Cardiac ventricle fibroblast (primary cell): ENCODE measurements around the gene KRTAP12-2. TPM values are rescaled to one million over a fixed set of nuclear protein-coding genes. Genes with fewer than 3 reads are reported as not detected.

Source experiments
- total RNA-seq: library from RNA; depleted of rRNA; stranded (reverse); fragments of >200 nt; gene quantifications from 2 replicates; pipeline ENCODE4 v1.2.3, GENCODE V29; 2015

Gene KRTAP12-2
- total RNA-seq, result not detected in 2 replicates

GRCh38 chr21:44666401-44667320 is at the start of gene KRTAP12-2:
Gene KRTAP12-2 (minus strand): TSS chr21:44666927. CDS start chr21:44666886, 41 bp downstream.

DNA sequence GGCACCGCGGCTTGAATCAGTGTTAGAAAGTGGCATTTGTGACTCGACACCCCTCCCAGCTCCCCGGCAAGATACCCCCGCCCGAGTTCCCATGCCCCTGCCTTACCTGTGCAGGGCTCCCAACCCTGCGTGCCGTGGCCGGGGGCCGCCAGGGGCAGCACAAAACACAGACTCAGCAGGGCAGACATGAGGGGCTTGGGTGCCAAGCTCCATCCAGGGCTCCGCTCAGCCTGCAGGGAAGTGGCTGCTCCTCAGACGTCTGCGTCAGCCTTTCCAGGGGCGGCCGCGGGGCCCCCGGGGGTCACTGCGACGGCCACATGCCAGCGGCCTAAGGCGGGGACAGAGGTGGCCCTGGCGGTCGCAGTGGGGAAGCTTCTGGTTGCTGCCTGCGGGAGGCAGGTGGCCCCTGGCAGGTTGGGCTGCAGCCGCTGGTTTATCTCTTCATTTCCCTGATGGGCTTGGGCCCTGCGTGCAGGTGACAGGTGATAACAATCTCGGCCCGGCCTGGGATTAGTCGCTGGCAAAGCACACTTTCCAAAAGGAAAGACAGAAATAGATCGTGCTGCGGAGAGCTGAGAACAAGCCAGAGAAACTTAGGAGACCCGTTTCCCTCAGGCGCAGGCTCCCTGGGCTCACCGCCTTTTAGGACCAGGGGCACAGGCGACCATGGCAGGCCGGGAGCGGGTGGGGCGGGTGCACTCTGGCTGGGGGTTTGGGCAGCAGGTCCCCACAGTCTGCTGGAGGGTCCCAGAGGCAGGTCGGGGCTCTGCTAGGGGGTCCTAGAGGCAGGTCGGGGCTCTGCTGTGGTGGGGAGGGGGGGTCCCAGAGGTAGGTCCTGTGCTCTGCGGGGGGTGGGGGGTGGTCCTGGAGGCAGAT is 44.8 kb upstream of the KRTAP12-2 start, which contains the start of gene TSPEAR:
Gene TSPEAR (minus strand): TSS at position 246 of the 876 bp plus-strand sequence. CDS start 58 bp downstream, at position 188.

GRCh38 chr21:44697172-44697810 is 30.6 kb upstream of the KRTAP12-2 start, which contains the start of gene KRTAP10-12:
Gene KRTAP10-12 (plus strand): TSS chr21:44697172. CDS start chr21:44697202, 30 bp downstream.

GRCh38 chr21:44681861-44682579 is 15.3 kb upstream of the KRTAP12-2 start, which contains the start of gene KRTAP12-1:
Gene KRTAP12-1 (minus strand): TSS chr21:44682163. CDS start chr21:44682123, 40 bp downstream.

DNA sequence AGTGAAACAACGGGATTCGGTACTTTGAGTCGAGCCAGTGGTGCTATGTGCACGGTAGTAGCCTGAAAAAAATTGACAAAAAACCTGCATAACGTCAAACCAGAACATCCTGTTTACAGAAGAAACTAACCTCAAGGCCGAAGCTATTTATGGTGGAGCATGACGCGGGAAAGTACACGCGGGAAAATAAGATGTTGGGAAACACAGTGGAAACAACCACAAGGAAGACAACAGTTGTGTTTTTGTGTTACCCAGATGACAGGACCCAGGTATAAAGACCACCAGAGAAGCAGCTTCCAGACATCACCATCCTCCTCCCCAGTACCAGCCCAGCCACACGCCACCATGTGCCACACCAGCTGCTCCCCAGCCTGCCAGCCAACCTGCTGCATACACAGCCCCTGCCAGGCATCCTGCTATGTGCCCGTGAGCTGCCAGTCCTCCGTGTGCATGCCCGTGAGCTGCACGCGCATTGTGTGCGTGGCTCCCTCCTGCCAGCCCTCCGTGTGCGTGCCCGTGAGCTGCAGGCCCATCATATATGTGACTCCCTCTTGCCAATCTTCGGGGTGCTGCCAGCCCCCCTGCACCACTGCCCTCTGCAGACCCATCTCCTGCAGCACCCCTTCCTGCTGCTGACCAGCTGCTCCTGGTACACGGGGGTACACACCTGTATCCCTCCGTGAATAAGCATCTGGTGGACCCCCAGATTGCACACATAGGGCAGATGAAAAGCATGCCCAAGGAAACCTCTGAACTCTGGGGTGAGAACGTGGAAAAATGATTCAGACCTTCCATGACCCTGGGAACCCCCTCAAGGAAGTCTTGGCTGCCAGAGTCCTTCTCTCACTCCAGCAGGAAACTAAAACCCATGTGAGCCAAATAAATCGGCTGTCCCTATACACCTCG is 8.8 kb downstream of the KRTAP12-2 start, which contains the start of gene KRTAP12-3:
Gene KRTAP12-3 (plus strand): TSS at position 298 of the 906 bp plus-strand sequence. CDS start 48 bp downstream, at position 346.

GRCh38 chr21:44654576-44655175 is 12.1 kb downstream of the KRTAP12-2 start, which contains the start of gene KRTAP12-4:
Gene KRTAP12-4 (minus strand): TSS chr21:44654659. CDS start chr21:44654614, 45 bp downstream.

DNA sequence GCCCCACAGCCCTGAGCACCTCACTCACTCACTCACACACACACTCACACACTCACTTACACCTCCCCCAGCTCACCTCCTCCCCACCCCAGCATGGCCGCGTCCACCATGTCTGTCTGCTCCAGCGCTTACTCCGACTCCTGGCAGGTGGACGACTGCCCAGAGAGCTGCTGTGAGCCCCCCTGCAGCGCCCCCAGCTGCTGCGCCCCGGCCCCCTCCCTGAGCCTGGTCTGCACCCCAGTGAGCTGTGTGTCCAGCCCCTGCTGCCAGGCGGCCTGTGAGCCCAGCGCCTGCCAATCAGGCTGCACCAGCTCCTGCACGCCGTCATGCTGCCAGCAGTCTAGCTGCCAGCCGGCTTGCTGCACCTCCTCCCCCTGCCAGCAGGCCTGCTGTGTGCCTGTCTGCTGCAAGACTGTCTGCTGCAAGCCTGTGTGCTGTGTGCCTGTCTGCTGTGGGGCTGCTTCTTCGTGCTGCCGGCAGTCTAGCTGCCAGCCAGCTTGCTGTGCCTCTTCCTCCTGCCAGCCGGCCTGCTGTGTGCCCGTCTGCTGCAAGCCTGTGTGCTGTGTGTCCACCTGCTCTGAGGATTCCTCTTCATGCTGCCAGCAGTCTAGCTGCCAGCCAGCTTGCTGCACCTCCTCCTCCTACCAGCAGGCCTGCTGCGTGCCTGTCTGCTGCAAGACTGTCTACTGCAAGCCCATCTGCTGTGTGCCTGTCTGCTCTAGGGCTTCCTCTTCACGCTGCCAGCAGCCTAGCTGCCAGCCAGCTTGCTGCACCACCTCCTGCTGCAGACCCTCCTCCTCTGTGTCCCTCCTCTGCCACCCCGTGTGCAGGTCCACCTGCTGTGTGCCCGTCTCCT is 20.1 kb downstream of the KRTAP12-2 start, which contains the start of gene KRTAP10-11:
Gene KRTAP10-11 (plus strand): TSS at position 49 of the 856 bp plus-strand sequence. CDS start 45 bp downstream, at position 94.

GRCh38 chr21:44637018-44637850 is 29.5 kb downstream of the KRTAP12-2 start, which contains the start of gene KRTAP10-10:
Gene KRTAP10-10 (plus strand): TSS chr21:44637356. CDS start chr21:44637418, 62 bp downstream.

DNA sequence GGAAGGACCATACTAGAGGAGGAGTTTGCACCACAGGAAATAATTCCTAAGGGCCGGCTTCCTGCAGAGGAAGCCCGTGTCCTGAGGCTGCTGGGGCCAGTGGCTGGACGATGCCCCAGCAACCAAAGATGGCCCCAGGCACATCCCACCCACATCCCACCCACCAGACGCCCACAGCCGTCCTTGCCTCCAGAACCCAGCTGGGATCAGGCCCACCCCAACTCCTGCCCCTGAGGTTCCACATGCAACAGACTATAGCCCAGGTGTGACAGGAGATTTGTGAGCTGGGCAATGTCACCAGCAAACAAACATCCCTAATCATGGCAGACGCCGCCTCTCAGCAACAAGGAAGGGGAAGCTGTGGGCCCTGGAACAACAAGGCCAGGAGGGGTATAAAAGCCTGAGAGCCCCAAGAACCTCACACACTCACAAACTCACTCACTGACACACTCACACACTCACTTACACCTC is 40.0 kb downstream of the KRTAP12-2 start, which contains the start of gene KRTAP10-9:
Gene KRTAP10-9 (plus strand): TSS at position 421 of the 471 bp plus-strand sequence. CDS start 79 bp downstream, outside the sequence.

Other genes starting within 250 kb of the KRTAP12-2 start
- gene LRRC3, start 211.4 kb downstream of the KRTAP12-2 start, total RNA-seq, result 3.2 and 4.2 TPM in 2 replicates
- gene KRTAP10-1, start 126.7 kb downstream of the KRTAP12-2 start, total RNA-seq, result not detected in 2 replicates
- not detected in 2 replicates for gene KRTAP10-2, start 115.4 kb downstream of the KRTAP12-2 start, total RNA-seq
- not detected in 2 replicates for gene KRTAP10-3, start 108.1 kb downstream of the KRTAP12-2 start, total RNA-seq
- gene KRTAP10-4, start 93.2 kb downstream of the KRTAP12-2 start, total RNA-seq, result not detected in 2 replicates
- gene KRTAP10-5, start 86.3 kb downstream of the KRTAP12-2 start, total RNA-seq, result not detected in 2 replicates
- gene KRTAP10-6, start 74.4 kb downstream of the KRTAP12-2 start, total RNA-seq, result not detected in 2 replicates
- gene KRTAP10-7, start 66.3 kb downstream of the KRTAP12-2 start, total RNA-seq, result not detected in 2 replicates
- gene KRTAP10-8, start 54.8 kb downstream of the KRTAP12-2 start, total RNA-seq, result not detected in 2 replicates
- not detected in 2 replicates for gene KRTAP10-9, start 39.8 kb downstream of the KRTAP12-2 start, total RNA-seq
- not detected in 2 replicates for gene KRTAP10-10, start 29.6 kb downstream of the KRTAP12-2 start, total RNA-seq
- not detected in 2 replicates for gene KRTAP10-11, start 20.5 kb downstream of the KRTAP12-2 start, total RNA-seq
- gene KRTAP12-4, start 12.3 kb downstream of the KRTAP12-2 start, total RNA-seq, result not detected in 2 replicates
- not detected in 2 replicates for gene KRTAP12-3, start 9.0 kb downstream of the KRTAP12-2 start, total RNA-seq
- not detected in 2 replicates for gene KRTAP12-1, start 15.2 kb upstream of the KRTAP12-2 start, total RNA-seq
- not detected in 2 replicates for gene KRTAP10-12, start 30.2 kb upstream of the KRTAP12-2 start, total RNA-seq
- gene TSPEAR, start 44.6 kb upstream of the KRTAP12-2 start, total RNA-seq, result not detected in 2 replicates
- gene UBE2G2, start 134.9 kb upstream of the KRTAP12-2 start, total RNA-seq, result 22.3 and 30.2 TPM in 2 replicates
- gene SUMO3, start 151.1 kb upstream of the KRTAP12-2 start, total RNA-seq, result 66.7 and 80.6 TPM in 2 replicates
- 186 and 220 TPM in 2 replicates for gene PTTG1IP, start 206.8 kb upstream of the KRTAP12-2 start, total RNA-seq